NCI-H524 treated with DMSO at 0.1 percent for 48 hours (cell line): Measurements from ENCODE around the gene BCAS2.
"Not testable (repeated sequence)": the region's sequence is repeated elsewhere in the genome, so short reads cannot be mapped to it uniquely, and the experiment has no call there.

Experiments
- DNase-seq: peaks from one replicate; lab custom pipeline; 2025; lab: John Stamatoyannopoulos, UW

BCAS2 gene

DNA sequence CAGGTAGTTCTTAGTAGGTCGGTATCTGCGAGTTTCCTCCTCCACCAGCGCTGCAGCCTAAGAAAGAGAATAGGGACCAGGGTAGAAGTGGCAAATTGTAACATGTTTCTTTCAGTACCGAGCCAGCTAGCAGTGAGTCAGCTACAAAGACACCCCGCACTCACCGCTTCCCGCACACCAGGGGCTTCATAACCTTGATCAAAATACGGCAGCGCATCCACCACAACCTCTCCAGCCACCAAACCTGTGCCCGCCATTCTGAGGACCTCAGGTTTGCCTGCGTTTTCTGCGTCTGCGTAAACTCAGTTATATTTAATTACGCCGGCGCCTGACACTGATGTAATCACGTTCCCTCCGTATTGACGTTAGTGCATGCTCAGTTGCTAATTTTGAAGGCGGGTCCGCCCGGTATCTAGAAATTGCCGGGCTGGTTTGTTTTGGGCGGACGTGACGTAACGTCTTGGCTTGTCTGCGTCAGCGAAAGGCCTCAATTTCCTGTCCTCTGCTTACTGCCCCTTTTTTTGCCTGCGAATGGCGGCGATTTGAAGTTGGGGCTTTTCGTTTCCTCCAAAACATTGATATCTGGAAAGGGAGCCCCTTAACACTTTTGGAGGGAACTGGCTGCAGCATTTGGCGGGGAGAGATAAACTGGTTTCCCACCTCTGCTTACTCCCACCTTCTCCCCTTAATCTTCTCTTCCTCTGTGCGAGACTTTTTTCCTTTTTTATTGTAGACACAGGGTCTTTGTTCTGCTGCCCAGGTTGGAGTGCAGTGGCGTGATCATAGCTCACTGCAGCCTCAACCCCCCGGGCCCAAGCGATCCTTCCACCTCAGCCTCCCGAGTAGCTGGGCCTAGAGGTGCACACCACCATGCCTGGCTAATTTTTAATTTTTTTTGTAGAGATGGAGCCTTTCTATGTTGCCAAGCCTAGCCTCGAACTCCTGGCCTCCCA lies at the start of gene BCAS2:
TSS of gene BCAS2 (minus strand) at position 281 of the 953 bp plus-strand sequence. CDS start at position 257, 24 bp downstream.
- DNase-seq: peak; percentile 94

DNA sequence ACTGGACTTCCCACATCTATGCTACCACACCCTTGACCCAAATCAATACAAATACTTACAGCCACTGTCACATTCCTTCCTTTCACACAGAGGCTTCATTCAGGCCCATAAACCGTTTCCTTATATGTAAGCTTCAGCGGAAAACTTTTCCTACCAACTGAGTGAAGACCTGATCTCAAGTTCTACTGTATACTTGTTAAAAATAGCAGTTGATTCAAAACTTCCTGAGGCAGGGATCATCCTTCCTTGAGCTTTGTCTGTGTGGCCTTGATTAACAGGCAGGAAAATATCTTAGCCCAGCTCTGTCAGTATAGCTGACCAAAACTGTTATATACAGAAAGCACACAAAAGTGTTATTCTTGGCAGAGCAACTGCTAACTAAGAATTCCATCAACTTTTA lies 45.7 kb upstream of the BCAS2 start:
- no peak for DNase-seq

DNA sequence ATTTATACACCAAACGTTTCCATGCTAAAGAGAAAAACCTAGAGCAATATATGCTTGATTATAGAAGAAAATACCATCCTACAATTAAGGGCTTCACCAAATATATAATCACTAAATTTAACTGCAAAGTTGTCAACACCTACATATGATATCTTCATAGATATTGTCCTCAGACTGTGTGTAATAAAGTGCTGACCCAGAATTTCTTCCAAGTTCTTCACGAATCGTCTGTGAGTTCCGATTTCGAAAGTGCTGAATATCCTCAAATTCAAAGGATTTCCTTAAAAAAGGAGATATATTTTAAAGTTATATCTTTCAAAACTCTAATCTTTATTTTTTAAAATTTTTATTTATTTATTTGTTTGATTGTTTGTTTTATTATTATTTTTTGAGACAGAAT lies 41.9 kb upstream of the BCAS2 start:
- no peak for DNase-seq

DNA sequence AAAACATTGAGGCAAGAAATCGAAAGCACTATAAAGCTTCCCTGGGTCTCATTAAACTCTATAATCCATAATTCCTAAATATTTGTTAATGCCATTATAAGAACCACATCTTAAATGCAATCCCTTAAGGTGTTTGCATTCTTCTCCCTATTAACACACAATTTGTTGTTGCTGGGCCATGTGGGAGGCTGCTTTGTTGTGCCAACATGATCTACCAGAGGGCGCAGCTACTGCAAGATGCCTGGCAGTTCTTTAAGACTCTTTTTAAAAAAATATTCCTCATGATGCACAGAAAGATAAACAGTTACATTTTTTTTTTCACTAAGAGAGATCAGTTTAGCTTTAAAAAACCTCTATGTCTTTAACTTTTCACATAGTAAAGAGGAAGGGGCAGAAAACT lies 39.0 kb upstream of the BCAS2 start:
- no peak for DNase-seq

DNA sequence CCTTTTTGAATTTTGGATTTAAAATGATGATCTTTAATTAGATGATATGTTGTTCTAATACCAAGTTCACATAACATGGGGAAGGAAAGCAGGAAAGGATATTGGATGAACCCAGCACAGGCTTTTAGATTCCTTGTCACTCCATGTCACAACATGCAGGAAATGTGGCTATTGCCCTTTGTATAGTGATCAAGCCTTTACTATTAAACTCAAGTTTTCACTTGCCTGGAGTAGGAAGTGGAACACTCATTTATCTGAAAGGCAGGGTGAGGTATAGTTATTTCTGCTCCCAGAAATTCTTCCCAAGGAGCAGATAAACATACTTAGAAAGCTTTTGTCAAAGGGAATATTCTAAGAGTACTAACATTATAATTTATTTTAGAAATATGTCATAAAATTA lies 37.2 kb upstream of the BCAS2 start:
- DNase-seq: no peak

DNA sequence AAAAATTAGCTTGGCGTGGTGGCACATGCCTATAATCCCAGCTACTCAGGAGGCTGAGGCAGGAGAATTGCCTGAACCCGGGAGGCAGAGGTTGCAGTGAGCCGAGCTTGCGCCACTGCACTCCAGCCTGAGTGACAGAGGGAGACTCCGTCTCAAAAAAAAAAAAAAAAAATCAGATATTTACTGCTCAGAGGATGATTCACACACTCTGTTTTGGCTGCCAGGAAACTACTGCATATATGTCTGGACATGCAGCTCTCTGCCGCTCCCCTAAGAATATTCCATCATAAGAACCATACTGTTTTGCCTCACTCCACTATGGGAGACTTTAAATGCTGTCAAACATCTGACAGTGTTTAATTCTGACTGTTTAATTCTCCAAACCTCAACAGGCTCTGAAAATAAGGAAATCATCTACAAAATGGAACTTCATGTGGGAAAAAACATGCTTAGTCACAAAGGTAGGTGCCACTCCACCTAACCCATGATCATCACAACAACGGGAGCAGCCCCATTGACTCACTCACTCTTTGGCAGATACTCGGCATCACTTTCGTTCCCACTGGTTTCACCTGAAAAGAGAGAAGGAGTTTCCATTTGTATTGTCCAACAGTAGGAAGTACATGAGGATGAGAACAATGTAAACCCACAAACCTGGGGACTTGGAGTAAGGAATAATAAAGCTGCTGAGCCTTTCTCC lies 29.3 kb upstream of the BCAS2 start:
- DNase-seq: no peak

DNA sequence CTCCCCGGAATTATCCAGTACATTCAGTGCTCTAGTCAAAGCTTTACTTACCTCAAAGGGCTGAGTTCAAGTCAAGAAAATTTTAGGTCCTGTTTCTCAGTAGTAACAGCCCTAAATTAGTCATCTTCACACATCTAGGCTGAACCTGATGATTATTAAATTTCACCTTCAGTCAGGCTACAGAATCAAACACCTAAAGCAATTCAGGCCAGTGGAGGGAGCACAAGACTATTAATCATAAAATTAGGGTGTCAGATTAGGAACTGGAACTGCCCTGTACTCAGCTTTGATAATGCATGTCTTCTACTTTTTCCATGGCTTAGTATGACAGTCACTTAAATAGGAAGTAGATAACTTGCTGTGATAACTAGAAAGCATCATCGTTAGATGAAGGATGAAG lies 28.4 kb upstream of the BCAS2 start:
- DNase-seq: no peak

DNA sequence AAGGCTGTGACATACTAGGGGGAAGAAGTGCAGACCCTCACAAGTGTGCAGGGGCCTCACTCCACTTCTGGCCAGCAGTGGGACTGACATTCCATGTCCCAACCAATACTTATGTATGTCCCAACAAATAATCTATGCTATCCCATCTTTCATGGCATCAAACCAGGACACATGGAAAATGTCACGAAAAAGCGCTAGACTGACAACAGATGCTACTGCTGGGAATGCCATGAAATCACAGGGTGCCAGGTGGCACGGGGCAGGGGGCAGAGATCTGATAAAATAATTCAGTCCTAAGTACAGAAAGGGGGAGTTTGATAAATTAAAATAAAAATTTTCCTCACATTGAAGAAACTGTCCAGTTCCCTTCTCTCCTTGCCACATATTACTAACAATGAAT lies 27.6 kb upstream of the BCAS2 start:
- no peak for DNase-seq

DNA sequence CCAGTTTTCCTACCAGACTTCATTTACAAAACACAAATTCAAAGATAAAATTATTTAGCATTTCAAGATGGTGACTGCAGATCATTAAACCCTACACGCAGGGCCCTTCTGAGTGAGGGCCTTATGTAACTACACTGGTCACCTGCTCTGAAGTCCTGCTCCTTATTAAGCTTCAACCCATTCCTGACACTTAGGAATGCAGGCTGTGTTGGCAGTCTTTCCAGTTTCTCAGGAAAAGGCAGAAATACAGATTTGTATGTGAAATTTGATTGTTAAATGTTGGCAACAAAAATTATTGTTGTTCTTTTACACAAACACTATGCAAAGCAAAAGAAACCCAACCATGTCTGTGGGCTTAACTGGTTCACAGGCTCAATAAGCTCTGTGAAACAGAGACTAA lies 25.8 kb upstream of the BCAS2 start:
- DNase-seq: no peak

DNA sequence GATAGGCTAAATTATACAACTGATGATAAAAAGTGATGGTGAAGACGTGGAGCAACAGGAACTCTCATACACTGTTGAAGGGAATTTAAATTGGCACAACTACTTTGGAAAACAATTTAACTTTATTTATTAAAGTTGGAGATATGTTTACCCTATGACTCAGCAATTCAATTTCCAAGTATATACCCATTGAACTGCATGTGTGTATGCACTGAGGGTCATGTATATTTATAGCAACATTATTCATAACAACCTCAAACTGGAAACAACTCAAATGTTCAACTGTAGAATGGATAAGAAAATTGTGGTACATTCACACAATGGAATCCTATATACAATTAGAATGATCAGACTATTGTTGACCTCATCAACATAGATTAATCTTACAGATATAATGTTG lies 16.5 kb upstream of the BCAS2 start:
- DNase-seq: no peak

DNA sequence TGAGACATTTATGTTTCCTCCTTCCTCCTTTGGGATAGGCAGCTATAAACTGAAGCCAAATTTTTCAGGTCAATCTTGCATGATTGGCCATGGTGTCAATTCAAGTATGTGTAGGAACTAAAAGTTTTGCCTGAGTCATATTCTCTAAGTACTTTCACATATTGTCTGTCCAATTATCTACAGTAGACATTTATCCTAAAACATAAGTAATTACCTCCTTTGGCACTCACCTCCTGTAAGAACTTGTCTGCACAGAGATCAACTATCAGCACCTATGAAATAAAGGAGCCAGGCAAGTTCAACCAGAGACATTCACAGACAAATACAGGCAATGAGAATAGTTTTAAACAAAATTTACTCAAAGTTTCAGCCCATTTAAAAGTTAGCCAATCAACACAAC lies 14.2 kb upstream of the BCAS2 start:
- no peak for DNase-seq

DNA sequence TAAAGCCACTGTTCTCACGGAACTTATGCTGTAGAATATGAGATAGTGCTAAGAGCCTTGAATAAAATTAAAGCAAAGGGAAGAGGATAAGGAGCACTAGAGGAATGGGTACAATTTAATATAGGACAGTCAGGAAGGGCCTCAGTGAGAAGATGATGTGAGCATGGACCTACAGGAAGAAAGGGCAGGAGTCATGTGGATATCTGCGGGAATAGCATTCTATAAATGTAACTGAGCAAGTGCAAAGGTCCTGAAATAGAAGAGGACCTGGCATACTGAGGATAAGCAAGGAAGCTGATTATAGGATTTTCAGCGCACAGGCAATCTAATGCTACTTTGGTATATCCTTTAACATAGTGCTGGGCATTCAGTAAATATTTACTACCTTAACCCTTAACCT lies 12.6 kb upstream of the BCAS2 start:
- DNase-seq: no peak

DNA sequence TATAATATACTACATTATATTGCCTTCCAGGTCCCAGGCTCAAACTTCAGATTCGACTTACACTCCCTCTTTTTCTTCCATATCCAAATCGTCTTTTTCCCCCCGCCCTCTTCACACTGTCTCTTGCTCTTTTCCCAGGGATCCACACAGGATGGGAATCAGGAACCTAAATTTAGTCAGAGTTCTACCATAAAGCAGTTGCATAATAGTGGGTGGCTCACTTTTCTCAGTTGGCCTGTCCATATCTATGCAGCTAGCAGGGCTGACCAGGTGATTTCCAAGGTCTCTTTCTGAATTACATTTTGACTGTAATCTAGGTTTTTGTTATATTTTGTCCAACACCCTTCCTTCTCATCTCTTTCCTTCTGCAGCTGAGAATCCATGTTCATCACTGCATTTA lies 7.7 kb upstream of the BCAS2 start:
- DNase-seq: no peak

DNA sequence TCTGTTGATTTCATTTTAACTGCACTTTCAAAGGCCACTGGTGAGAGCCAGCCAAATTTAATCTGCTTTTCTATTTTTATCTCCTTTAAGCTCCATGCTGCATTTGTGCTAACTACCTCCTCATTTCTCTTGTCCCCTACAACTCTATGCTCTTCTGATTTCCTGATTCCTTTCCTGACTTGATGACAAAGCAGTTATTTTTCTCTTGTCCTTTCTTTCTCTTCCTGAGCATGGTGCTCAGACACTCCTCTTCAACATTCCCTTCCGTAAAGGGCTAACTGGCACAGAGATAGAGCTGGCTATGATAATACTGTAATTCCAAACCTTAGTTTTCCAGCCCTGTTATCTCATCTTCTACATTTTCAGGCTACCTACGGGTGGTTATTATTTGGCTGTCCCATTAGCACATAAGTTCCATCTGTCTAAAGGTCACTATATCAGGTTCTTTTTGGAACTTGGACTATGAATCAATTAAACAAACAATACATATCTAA lies 6.8 kb upstream of the BCAS2 start:
- DNase-seq: no peak

DNA sequence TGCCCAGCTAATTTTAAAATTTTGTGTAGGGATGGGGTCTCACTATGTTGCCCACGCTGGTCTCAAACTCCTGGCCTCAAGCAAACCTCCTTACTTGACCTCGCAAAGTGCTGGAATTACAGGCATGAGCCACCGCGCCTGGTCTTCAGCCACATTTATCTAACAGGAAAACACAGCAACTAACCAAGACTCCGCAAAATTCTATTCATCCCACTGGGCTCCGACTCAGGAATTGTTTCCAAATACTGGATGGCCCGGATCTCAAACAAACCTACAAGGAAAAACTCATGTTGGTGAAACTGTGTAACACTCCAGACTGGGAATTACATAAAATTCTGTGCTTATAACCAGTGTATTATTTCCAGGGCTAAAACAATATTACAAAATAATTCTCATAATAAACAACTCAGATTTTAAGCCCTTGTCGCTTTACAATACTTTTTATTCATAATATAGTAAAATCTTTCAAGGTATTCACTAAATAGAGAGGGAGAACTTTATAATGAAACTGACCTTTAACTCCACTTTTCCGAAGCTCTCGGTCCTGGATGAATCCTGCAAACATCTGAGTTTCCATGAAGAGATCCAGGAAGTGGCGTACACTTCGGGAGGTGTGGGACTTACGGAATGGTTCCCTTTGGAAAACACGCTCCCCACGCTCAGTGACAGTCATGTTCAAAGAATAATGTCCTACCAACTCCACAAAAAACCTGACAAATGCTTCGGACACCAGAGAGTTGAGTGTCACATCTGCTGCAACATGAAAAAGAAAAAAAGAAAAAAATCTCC lies 6.0 kb upstream of the BCAS2 start:
- no peak for DNase-seq

DNA sequence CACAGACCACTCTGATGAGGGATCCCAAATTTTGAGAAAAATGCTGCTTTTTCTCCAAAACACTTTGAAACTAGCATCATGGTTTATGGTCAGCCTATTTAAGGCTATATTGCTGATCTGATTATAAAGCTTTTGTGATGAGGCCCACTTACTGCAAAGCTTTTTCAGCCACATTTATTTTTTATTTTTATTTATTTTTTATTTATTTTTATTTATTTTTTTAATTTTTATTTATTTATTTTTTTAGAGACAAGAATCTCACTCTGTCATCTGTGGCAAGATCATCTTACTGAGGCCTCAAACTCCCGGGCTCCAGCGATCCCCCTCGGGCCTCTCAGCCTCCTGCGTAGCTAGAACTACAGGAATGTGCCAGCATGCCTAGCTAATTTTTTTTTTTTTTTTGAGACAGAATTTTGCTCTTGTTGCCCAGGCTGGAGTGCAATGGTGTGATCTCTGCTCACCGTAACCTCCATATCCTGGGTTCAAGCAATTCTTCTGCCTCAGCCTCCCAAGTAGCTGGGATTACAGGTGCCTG lies 5.2 kb upstream of the BCAS2 start:
- DNase-seq: no peak

DNA sequence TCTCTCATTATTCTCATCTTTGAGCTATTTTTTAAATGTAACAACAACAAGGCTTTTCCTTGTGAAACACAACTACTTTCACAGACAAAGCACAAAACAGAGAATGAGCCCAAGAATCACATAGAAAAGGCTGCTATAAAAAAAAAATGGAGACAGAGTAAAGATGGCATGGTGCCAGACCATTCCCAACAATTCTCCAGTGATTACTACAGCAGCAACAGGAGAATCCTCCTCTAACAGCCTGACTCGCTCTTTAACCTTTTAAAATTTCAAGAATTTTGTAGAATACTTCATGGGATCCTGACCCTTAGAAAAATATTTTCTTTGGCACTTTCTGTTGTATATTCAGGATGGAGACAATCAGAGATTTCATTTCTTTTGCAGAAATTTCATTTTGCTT lies 3.8 kb upstream of the BCAS2 start:
- DNase-seq: no peak

DNA sequence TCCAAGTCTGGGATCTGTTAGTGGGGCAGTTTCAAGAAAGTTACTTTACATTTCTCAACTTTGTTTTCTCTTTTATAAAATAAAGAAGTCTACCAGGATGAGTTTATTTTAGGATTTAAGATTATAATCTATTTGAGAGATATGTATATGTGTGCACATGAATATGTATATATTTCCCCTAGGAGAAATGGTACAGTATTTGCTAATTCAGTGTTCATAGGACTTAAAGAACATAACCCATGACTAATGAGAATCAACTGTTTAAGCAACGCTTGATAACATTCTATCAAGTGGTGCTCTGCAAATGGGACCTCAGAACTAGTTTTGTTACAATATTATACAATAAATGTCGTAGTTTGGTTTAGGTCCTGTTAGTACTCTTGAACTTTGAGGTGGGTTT lies 7.0 kb downstream of the BCAS2 start:
- DNase-seq: no peak

DNA sequence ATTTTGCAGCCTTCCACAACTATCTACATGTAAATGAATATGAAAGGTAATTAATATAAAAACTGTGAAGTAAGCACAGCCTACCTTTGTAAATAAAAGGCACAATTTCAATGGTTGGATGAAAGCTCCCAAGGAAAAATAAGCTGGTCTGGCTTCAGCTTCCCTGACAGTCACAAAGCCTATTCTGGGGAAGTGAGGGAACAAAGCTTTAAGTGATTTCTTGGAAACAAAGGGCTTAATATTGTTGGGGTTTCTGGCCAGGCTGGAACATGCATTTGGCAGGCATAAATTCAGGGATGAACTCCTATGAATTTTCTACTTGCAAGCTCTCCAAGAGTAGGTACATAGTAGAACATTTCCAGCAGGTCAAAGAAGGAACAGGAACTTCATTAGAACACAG lies 17.3 kb downstream of the BCAS2 start:
- DNase-seq: no peak

DNA sequence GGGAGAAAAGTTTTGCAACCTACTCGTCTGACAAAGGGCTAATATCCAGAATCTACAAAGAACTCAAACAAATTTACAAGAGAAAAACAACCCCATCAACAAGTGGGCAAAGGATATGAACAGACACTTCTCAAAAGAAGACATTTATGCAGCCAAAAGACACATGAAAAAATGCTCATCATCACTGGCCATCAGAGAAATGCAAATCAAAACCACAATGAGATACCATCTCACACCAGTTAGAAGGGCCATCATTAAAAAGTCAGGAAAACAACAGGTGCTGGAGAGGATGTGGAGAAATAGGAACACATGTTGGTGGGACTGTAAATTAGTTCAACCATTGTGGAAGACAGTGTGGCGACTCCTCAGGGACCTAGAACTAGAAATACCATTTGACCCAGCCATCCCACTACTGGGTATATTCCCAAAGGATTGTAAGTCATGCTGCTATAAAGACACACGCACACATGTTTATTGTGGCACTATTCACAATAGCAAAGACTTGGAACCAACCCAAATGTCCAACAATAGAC lies 18.4 kb downstream of the BCAS2 start:
- not testable (repeated sequence) for DNase-seq

DNA sequence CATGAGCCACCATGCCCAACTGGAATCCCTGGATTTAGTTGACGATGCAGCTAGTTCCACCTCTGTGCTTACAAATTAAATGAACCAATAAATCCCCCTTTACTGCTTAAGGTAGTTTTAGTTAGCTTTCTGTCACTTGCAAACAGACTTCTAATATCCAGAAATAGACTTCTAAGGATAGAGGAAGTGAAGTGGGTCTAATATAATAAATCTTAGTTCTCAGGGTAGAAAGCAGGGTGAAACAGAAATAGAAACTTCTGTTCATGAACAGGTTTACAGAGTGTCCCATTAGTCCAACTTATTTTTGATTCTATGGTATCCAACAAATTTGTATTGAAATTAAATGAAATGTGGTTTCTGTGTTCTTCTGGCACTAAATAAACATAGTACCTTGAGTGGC lies 20.1 kb downstream of the BCAS2 start:
- DNase-seq: no peak

DNA sequence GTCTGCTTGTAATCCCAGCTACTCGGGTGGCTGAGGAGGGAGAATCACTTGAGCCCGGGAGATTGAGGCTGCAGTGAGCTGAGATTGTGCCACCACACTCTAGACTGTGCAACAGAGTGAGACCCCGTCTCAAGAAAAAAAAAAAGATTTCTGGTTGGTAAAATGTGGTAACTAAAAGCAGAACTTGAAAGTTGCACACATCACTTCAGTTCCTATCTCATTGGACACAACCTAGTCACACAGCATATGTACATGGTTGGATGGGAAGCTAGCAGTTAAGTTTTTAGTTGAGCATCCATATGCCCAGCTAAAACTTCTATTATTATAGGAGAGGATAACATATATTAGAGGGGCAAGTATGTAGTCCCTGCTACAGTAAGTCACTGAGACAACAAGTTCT lies 22.1 kb downstream of the BCAS2 start:
- DNase-seq: no peak
